Mammary epithelial cell (primary cell): ENCODE results near the gene CNOT10.

Experiments used
- EZH2 ChIP-seq: IDR thresholded peaks from 2 replicates; pipeline ENCODE4 v1.6.1; 2012; ENCODE audit warnings: low read length, inconsistent platforms, borderline replicate concordance
- TF ChIP-seq, protein P1 (sequence below), 2 donors: IDR thresholded peaks in 1 of 2; conservative IDR thresholded peaks in 1 of 2; 2 replicates each; pipeline ENCODE4 v1.5.1; 2011 to 2012; ENCODE audit warnings: inconsistent platforms in 2 of 2, low read length in 2 of 2, mild to moderate bottlenecking in 2 of 2, control low read depth in 1 of 2, low read depth in 1 of 2; ENCODE audit not compliant: insufficient read depth in 1 of 2; ENCODE audit errors: extremely low read depth in 1 of 2

DNA sequence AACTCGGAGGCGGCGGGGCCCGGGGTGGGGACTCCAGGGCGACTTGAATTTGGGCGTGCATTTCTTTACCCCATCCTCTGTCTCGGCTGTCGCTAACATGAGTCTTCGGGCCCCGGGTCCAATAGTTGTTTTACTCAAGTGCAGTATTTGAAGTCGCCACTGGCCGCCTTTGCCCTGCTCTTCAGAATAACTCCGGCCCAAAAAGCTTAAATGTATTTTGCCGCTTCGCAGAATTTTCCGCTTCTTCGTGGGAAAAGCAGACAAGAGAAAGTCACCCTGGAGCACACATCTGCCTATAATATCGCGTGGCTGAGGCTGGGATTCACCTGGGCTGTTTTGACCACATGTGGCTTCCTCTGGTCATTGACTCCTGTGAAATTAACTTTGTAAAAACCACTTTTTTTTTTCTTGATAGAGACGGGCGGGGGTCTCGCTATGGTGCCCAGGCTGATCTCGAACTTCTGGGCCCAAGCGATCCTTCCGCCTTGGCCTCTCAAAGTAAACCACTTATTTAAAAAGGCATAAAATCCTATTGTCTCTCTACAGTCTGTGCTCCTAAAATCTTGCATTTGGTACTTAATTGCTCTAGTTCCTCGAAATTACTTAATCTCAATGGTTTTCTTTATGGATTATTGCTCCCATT lies 676 bp downstream of the CNOT10 start:
- TF ChIP-seq, protein P1, sequence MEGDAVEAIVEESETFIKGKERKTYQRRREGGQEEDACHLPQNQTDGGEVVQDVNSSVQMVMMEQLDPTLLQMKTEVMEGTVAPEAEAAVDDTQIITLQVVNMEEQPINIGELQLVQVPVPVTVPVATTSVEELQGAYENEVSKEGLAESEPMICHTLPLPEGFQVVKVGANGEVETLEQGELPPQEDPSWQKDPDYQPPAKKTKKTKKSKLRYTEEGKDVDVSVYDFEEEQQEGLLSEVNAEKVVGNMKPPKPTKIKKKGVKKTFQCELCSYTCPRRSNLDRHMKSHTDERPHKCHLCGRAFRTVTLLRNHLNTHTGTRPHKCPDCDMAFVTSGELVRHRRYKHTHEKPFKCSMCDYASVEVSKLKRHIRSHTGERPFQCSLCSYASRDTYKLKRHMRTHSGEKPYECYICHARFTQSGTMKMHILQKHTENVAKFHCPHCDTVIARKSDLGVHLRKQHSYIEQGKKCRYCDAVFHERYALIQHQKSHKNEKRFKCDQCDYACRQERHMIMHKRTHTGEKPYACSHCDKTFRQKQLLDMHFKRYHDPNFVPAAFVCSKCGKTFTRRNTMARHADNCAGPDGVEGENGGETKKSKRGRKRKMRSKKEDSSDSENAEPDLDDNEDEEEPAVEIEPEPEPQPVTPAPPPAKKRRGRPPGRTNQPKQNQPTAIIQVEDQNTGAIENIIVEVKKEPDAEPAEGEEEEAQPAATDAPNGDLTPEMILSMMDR (conservative IDR thresholded peaks at IDR 0.05 in 1 of 2, IDR thresholded peaks at IDR 0.05 in 1 of 2; ENCODE audit: extremely low read depth in 1 of 2, insufficient read depth in 1 of 2, low read depth in 1 of 2, low read length in 2 of 2) = no peak
- no peak for TF ChIP-seq EZH2
